ENCODE results near the gene UQCR10.

- TF ChIP-seq, protein P1, sequence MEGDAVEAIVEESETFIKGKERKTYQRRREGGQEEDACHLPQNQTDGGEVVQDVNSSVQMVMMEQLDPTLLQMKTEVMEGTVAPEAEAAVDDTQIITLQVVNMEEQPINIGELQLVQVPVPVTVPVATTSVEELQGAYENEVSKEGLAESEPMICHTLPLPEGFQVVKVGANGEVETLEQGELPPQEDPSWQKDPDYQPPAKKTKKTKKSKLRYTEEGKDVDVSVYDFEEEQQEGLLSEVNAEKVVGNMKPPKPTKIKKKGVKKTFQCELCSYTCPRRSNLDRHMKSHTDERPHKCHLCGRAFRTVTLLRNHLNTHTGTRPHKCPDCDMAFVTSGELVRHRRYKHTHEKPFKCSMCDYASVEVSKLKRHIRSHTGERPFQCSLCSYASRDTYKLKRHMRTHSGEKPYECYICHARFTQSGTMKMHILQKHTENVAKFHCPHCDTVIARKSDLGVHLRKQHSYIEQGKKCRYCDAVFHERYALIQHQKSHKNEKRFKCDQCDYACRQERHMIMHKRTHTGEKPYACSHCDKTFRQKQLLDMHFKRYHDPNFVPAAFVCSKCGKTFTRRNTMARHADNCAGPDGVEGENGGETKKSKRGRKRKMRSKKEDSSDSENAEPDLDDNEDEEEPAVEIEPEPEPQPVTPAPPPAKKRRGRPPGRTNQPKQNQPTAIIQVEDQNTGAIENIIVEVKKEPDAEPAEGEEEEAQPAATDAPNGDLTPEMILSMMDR (IDR thresholded peaks at IDR 0.05; ENCODE audit: low read depth, low read length), result 0 out of 2 replicates have a peak, but pooled peaks have one; percentile 4
- no peak for TF ChIP-seq EZH2phosphoT487 (IDR thresholded peaks at IDR 0.05; ENCODE audit: low read depth)
These were observed 43.4 kb upstream of the UQCR10 start for GRCh38 chr22:29723766-29724165.
